AG09319 (cell line): Measurements from ENCODE around the gene PUM2.

Source experiments
- DNase-seq: peaks from one replicate; pipeline ENCODE4 v3.0.0-alpha.2; 2010; ENCODE audit warnings: low read depth; ENCODE audit errors: extremely low read depth
- TF ChIP-seq, protein P1 (sequence below): IDR thresholded peaks from 2 replicates; pipeline ENCODE4 v1.5.1; 2011; ENCODE audit warnings: low read depth, mild to moderate bottlenecking, inconsistent platforms, low read length, moderate library complexity

Gene PUM2

DNA sequence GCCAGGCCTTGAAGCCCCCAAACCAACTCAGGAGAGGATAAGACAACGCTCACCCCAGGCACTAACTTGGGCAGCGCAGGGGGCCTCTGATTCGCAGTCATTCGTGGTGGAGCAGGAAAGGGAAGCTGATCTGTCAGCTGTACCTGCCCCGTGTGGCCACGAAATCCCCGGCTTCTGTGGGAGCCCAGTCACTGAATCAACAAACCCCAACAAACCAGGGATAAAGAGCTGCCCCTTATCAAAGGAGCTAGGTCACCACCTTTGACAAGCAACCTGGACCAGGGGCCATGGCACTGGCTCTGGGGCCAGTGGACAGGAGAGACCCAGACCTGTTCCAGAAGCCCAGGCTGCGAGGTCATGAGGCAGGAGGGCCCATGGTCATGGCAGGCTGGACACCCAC is 140.2 kb downstream of the PUM2 start:
- TF ChIP-seq, protein P1, sequence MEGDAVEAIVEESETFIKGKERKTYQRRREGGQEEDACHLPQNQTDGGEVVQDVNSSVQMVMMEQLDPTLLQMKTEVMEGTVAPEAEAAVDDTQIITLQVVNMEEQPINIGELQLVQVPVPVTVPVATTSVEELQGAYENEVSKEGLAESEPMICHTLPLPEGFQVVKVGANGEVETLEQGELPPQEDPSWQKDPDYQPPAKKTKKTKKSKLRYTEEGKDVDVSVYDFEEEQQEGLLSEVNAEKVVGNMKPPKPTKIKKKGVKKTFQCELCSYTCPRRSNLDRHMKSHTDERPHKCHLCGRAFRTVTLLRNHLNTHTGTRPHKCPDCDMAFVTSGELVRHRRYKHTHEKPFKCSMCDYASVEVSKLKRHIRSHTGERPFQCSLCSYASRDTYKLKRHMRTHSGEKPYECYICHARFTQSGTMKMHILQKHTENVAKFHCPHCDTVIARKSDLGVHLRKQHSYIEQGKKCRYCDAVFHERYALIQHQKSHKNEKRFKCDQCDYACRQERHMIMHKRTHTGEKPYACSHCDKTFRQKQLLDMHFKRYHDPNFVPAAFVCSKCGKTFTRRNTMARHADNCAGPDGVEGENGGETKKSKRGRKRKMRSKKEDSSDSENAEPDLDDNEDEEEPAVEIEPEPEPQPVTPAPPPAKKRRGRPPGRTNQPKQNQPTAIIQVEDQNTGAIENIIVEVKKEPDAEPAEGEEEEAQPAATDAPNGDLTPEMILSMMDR, result no peak

DNA sequence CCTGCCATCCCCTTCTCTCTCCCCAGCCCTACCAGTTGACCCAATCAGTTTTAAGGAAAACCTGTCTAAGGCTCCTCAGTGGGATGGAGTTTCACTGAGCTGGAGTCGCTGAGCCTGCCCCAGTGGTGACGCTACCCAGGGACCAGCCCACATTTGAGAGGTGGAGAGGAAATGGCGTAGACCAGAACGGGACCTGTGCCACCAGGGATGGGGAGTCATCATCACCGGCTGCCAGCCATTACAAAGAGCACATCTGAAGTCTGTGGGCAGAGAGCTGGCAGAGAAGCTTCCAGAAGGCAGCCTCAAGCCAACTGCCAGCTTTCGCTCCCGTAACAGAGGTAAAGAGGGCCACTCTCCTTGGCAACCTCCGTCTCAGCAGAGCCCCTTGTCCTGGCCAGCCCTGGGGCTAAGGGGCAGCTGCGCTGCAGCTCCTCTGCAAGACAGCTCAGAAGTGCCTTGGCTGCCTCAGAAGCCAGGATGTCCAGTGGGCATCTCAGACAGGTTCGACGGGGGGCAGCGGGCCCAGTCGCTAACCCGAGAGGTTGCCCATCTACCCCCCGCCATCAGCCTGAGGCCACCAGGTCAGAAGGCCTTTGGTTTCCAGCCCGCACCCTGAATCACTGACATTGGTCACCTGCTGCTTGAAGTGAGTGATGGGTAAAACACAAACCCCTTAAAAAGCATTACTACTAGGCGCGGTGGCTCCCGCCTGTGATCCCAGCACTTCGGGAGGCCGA is 141.1 kb downstream of the PUM2 start:
- no peak for DNase-seq
- TF ChIP-seq, protein P1, result no peak

More for the DNA sequence above, 140.2 kb downstream of the PUM2 start:
- no peak for DNase-seq

- TF ChIP-seq, protein P1, result no peak
- no peak for DNase-seq
Observed at GRCh38 chr2:20208476-20208859, 142.2 kb downstream of the PUM2 start.

- TF ChIP-seq, protein P1, result no peak
- no peak for DNase-seq
Observed at GRCh38 chr2:20207051-20207450, 143.6 kb downstream of the PUM2 start.

- TF ChIP-seq, protein P1, result no peak
- DNase-seq, result no peak
Observed at GRCh38 chr2:20205915-20206524, 144.6 kb downstream of the PUM2 start.

GRCh38 chr2:20205069-20205468 is 145.6 kb downstream of the PUM2 start:
- TF ChIP-seq, protein P1, result no peak
- no peak for DNase-seq

- TF ChIP-seq, protein P1, result no peak
- no peak for DNase-seq
Observed at GRCh38 chr2:20203521-20204225, 147.0 kb downstream of the PUM2 start.
